GM18867 (cell line): ENCODE results near the gene RAPGEF2.
"Not testable (repeated sequence)": the region's sequence is repeated elsewhere in the genome, so short reads cannot be mapped to it uniquely, and the experiment has no call there.

Source experiments
- ATAC-seq: cut with Tn5 transposase; IDR thresholded peaks from one replicate; pipeline ENCODE4 v1.9.1; 2021; ENCODE audit warnings: mild to moderate bottlenecking, moderate library complexity; ENCODE audit not compliant: unreplicated experiment

The RAPGEF2 gene

GRCh38 chr4:159160242-159160641 lies 57.4 kb downstream of the RAPGEF2 start:
- no peak for ATAC-seq

GRCh38 chr4:159161436-159161835 lies 58.6 kb downstream of the RAPGEF2 start:
- ATAC-seq: not testable (repeated sequence)

- no peak for ATAC-seq
Measured at GRCh38 chr4:159162576-159162975, 59.7 kb downstream of the RAPGEF2 start.

- no peak for ATAC-seq
Measured at GRCh38 chr4:159163521-159163920, 60.6 kb downstream of the RAPGEF2 start.

GRCh38 chr4:159169404-159170302 lies 66.8 kb downstream of the RAPGEF2 start:
- peak; percentile 73 for ATAC-seq

GRCh38 chr4:159171287-159171686 lies 68.4 kb downstream of the RAPGEF2 start:
- no peak for ATAC-seq

GRCh38 chr4:159173886-159174285 lies 71.0 kb downstream of the RAPGEF2 start:
- no peak for ATAC-seq

- no peak for ATAC-seq
Measured at GRCh38 chr4:159174645-159175084, 71.8 kb downstream of the RAPGEF2 start.

- ATAC-seq: peak; percentile 58
Measured at GRCh38 chr4:159175085-159175988, 72.5 kb downstream of the RAPGEF2 start.

- ATAC-seq: no peak
Measured at GRCh38 chr4:159175989-159176375, 73.1 kb downstream of the RAPGEF2 start.

GRCh38 chr4:159177265-159178150 lies 74.6 kb downstream of the RAPGEF2 start:
- ATAC-seq: no peak

GRCh38 chr4:159178151-159178546 lies 75.3 kb downstream of the RAPGEF2 start:
- ATAC-seq: no peak

- ATAC-seq: no peak
Measured at GRCh38 chr4:159178979-159179969, 76.4 kb downstream of the RAPGEF2 start.

- ATAC-seq: not testable (repeated sequence)
Measured at GRCh38 chr4:159183885-159184605, 81.2 kb downstream of the RAPGEF2 start.

- no peak for ATAC-seq
Measured at GRCh38 chr4:159185591-159186023, 82.7 kb downstream of the RAPGEF2 start.

GRCh38 chr4:159188646-159189045 lies 85.8 kb downstream of the RAPGEF2 start:
- no peak for ATAC-seq

- no peak for ATAC-seq
Measured at GRCh38 chr4:159190651-159191050, 87.8 kb downstream of the RAPGEF2 start.

GRCh38 chr4:159191989-159192388 lies 89.1 kb downstream of the RAPGEF2 start:
- ATAC-seq: no peak
